HFF-Myc (cell line): Measurements from ENCODE around the gene GJD3.

ENCODE experiments used
- DNase-seq: peaks from one replicate; pipeline ENCODE4 v3.0.0-alpha.2; 2011; ENCODE audit warnings: low read depth; ENCODE audit errors: extremely low read depth
- H3K4me3 ChIP-seq: replicated peaks from 2 replicates; pipeline ENCODE4 v1.5.1; 2011; ENCODE audit warnings: low read depth, mild to moderate bottlenecking, control low read depth, low read length
- TF ChIP-seq, protein P1 (sequence below): IDR thresholded peaks from 2 replicates; pipeline ENCODE4 v1.5.1; 2012; ENCODE audit warnings: mild to moderate bottlenecking, low read depth, low read length, control low read depth; ENCODE audit errors: missing control alignments

The GJD3 gene

DNA sequence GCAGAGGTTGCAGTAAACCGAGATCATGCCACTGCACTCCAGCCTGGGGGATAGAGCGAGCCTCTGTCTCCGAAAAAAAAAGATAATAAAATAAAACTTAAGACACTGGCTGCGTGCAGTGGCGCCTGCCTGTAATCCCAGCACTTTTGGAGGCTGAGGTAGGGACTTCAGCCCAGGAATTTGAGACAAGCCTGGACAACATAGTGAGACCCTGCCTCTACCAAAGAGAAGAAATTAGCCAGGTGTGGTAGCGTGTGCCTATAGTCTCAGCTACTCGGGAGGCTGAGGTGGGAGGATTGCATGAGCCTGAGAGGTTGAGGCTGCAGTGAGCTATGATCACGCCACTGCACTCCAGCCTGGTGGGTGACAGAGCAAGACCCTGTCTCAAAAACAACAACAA, 28.9 kb downstream of the GJD3 start:
- TF ChIP-seq, protein P1, sequence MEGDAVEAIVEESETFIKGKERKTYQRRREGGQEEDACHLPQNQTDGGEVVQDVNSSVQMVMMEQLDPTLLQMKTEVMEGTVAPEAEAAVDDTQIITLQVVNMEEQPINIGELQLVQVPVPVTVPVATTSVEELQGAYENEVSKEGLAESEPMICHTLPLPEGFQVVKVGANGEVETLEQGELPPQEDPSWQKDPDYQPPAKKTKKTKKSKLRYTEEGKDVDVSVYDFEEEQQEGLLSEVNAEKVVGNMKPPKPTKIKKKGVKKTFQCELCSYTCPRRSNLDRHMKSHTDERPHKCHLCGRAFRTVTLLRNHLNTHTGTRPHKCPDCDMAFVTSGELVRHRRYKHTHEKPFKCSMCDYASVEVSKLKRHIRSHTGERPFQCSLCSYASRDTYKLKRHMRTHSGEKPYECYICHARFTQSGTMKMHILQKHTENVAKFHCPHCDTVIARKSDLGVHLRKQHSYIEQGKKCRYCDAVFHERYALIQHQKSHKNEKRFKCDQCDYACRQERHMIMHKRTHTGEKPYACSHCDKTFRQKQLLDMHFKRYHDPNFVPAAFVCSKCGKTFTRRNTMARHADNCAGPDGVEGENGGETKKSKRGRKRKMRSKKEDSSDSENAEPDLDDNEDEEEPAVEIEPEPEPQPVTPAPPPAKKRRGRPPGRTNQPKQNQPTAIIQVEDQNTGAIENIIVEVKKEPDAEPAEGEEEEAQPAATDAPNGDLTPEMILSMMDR, result no peak
- no peak for DNase-seq
- H3K4me3 ChIP-seq, result no peak overlapping the region

DNA sequence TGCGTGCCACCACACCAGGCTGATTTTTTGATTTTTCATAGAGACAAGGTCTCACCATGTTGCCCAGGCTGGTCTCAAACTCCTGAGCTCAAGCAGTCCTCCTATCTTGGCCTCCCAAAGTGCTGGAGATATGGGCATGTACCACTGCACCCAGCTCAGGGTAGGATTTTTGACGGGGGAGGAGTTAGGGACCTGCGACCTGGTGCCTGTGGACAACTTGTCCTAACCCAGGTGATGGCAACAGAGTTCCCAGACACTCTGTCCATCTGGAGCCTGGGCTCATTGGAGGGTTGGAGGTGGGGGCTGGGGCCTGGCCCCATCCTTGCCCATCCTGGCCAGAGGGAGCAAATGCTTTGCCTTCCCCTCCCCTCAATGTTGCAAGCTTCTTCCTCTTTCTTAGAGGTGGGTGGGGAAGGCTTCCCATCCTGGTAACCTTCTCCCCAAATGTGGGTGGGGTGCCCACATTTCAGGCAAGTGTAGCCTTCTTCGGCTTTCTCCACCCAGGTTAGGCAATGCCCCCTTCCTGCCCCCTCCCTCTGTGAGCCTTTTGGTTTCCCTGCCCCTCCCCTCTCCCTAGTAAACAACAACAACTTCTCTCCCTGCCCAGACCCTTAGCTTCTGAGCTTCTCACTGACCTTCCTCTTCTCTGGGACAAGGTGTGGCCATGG, 30.6 kb downstream of the GJD3 start:
- H3K4me3 ChIP-seq, result no peak overlapping the region
- TF ChIP-seq, protein P1, result no peak
- DNase-seq, result no peak

DNA sequence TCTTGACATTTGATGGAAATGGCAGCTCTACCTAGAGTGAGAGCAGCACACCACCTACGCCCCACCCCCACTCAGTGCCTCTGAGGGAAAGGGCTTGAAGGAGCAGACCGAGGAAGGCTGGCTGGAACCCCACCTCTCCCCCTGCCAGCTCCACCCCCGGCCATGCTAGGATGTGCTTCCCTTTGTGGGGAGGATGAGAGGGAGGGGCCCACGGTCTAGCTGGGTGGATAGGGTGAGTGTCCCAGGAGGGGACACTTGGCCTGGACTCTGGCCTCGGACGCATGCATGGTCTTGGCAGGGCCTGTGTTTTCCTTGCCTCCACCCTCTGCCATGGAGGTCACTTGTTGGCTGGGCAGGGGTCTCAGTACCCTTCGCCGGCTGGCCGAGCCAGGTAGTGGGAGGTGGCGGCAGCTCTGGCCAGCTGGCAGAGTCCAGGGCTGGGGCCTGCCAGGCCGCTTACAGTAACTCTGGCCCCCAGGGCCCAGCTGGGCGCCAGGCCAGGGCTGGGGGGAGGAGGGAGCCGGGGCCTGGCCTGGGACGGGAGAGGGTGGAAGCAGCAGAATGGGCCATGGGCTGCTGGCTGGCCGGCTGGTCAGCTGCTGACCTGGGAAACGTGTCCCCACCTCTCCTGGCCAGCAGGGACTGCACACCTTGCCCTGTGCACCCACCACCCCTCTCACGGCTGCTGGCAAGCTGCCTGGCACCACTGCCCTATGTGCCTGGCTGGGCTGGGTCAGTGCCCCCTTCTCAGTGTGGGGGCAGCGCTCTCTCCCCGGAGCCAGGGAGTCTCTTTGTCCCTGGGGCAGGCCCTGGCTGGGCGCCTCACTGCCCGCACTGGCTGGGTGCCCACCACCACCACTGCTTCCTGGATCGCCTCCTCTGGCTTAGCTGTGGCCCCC, 32.5 kb downstream of the GJD3 start:
- TF ChIP-seq, protein P1, result no peak
- H3K4me3 ChIP-seq, result no peak overlapping the region
- DNase-seq, result no peak

DNA sequence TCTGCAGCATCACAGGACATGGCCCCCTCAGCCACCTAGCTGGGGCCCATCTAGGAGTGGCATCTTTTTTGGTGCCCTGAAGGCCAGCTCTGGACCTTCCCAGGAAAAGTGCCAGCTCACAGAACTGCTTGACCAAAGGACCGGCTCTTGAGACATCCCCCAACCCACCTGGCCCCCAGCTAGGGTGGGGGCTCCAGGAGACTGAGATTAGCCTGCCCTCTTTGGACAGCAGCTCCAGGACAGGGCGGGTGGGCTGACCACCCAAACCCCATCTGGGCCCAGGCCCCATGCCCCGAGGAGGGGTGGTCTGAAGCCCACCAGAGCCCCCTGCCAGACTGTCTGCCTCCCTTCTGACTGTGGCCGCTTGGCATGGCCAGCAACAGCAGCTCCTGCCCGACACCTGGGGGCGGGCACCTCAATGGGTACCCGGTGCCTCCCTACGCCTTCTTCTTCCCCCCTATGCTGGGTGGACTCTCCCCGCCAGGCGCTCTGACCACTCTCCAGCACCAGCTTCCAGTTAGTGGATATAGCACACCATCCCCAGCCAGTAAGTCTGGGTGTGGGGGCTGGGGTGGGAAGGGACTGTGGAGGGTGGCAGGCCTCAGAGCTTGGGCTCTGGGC, 33.6 kb downstream of the GJD3 start:
- H3K4me3 ChIP-seq, result no peak overlapping the region
- TF ChIP-seq, protein P1, result no peak
- DNase-seq, result no peak

DNA sequence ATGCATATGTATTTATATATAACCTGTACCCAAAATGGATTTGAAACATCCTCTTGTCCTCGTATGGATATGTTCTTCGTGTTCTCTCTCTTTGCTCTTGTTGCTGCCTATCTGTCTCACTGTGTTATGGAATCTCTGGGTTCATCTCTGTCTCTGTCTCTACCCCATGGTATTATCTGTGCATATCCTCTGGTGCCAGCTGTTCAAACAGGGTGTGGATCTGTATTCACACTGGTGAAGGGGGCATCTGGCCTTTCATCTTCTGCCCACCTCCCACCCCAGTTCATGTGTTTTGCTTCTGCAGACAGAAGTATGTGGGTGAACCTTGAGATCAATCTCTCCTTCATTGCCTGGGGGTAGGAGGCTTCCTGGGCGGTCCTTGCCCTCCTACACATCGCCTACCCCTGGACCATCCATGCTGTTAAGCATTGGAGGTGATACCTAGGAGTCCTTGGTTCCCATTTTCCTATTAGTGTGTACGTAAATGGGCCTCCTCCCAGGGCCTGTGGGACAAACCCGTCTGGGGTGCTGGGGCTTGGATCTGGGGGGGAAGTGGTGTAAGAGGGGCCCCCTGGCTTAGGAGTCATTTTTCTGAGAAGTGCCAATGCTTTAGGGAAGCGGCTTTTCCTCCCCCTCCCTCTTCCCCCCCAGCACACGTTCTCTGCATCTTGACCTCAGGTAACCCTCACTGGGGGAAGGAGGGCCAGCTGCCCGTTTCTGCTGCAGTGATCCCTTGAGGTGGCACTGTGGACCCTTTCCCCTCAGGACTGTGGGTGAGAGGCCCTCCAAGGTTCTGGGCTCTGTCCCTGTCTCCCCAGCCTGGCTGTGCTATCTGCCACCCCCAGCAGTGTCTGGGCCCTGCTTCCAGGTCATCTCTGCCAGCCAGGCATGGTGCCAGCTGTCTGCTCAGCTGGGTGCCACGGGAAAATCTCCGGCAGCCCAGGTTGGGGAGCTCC, 34.4 kb downstream of the GJD3 start:
- DNase-seq, result no peak
- H3K4me3 ChIP-seq, result no peak overlapping the region
- TF ChIP-seq, protein P1, result no peak

DNA sequence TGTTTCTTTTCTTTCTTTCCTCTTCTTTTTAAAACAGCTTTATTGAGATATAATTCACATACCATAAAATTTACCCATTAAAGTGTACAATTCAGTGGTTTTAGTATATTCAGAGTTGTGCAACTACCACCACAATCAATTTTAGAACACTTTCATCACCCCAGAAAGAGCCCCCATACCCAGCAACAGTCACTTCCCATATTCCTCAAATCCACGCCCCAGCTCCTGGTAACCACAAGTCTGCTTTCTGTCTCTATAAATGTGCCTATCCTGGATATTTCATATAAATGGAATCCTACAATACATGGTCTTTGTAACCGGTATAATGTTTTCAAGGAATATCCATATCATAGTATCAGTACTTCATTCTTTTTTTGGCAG, 36.2 kb downstream of the GJD3 start:
- no peak for DNase-seq
- H3K4me3 ChIP-seq, result no peak overlapping the region
- TF ChIP-seq, protein P1, result no peak
